Astrocyte (in vitro differentiated cells and primary cell): ENCODE data around the gene RAB8B. TPM values are rescaled to one million over a fixed set of nuclear protein-coding genes. Genes with fewer than 3 reads are reported as not detected.

Experiments used
- DNase-seq: peaks from one replicate; pipeline ENCODE4 v3.0.0-alpha.2; 2010; ENCODE audit warnings: low read depth
- FAIRE-seq: peaks from 2 replicates; lab custom pipeline; 2011; peaks lifted over from hg19 to GRCh38; lab: Jason Lieb, UNC
- H2AFZ ChIP-seq: 2 replicates; pipeline ENCODE4 v1.6.0; 2012; ENCODE audit warnings: low read depth, low read length, inconsistent platforms
- H3K27ac ChIP-seq: 2 replicates; pipeline ENCODE4 v1.5.1; 2011; ENCODE audit warnings: low read depth, low read length, inconsistent platforms
- H3K27me3 ChIP-seq: 2 replicates; pipeline ENCODE4 v1.6.0; 2011; ENCODE audit warnings: low read length, inconsistent platforms; ENCODE audit not compliant: insufficient read depth
- H3K36me3 ChIP-seq: 2 replicates; pipeline ENCODE4 v1.5.1; 2011; ENCODE audit warnings: low read length, inconsistent platforms; ENCODE audit not compliant: insufficient read depth
- H3K4me1 ChIP-seq: 2 replicates; pipeline ENCODE4 v1.5.1; 2011; ENCODE audit warnings: low read length, inconsistent platforms; ENCODE audit not compliant: insufficient read depth
- H3K4me2 ChIP-seq: 2 replicates; pipeline ENCODE4 v1.6.0; 2012; ENCODE audit warnings: low read length, inconsistent platforms
- H3K4me3 ChIP-seq: 2 replicates; pipeline ENCODE4 v1.5.1; 2011; ENCODE audit warnings: low read depth, mild to moderate bottlenecking, low read length, inconsistent platforms; ENCODE audit not compliant: insufficient read depth
- H3K79me2 ChIP-seq: 2 replicates; pipeline ENCODE4 v1.6.0; 2012; ENCODE audit warnings: mild to moderate bottlenecking, low read length, inconsistent platforms; ENCODE audit not compliant: insufficient read depth
- H3K9ac ChIP-seq: 2 replicates; pipeline ENCODE4 v1.6.0; 2012; ENCODE audit warnings: mild to moderate bottlenecking, low read length, inconsistent platforms
- H3K9me3 ChIP-seq: 2 replicates; pipeline ENCODE4 v1.5.1; 2012; ENCODE audit warnings: low read depth, mild to moderate bottlenecking, low read length, inconsistent platforms; ENCODE audit not compliant: insufficient read depth
- H4K20me1 ChIP-seq: 2 replicates; pipeline ENCODE4 v1.6.0; 2012; ENCODE audit warnings: low read length, inconsistent platforms; ENCODE audit not compliant: insufficient read depth
- H3K27ac Mint-ChIP-seq: one replicate; pipeline ENCODE4 v1.8.0; 2021; ENCODE audit warnings: mild to moderate bottlenecking, mixed read lengths; ENCODE audit not compliant: unreplicated experiment
- H3K27me3 Mint-ChIP-seq: one replicate; pipeline ENCODE4 v1.8.0; 2021; ENCODE audit warnings: low read depth, mixed read lengths; ENCODE audit not compliant: unreplicated experiment
- H3K36me3 Mint-ChIP-seq: one replicate; pipeline ENCODE4 v1.8.0; 2021; ENCODE audit warnings: low read depth, mixed read lengths; ENCODE audit not compliant: unreplicated experiment
- H3K4me1 Mint-ChIP-seq: one replicate; pipeline ENCODE4 v1.8.0; 2021; ENCODE audit warnings: low read depth, mixed read lengths; ENCODE audit not compliant: unreplicated experiment
- H3K4me3 Mint-ChIP-seq: one replicate; pipeline ENCODE4 v1.8.0; 2021; ENCODE audit warnings: mild to moderate bottlenecking, moderate library complexity, mixed read lengths; ENCODE audit not compliant: unreplicated experiment
- H3K9me3 Mint-ChIP-seq: one replicate; pipeline ENCODE4 v1.8.0; 2021; ENCODE audit warnings: mild to moderate bottlenecking, mixed read lengths; ENCODE audit not compliant: unreplicated experiment
- CTCF ChIP-seq: IDR thresholded peaks from 2 replicates; pipeline ENCODE4 v1.5.1; 2011; ENCODE audit warnings: low read depth, mild to moderate bottlenecking, inconsistent platforms, low read length, moderate library complexity; ENCODE audit not compliant: insufficient read depth
- EZH2 ChIP-seq: IDR thresholded peaks from 2 replicates; pipeline ENCODE4 v1.6.1; 2012; ENCODE audit warnings: mild to moderate bottlenecking, low read length, inconsistent platforms; ENCODE audit not compliant: insufficient read depth
- total RNA-seq: library from RNA; stranded (reverse); gene quantifications from 2 replicates; pipeline ENCODE4 v1.2.1, GENCODE V29; 2021

RAB8B gene
- total RNA-seq, 1 donor from 2014 or later: 49.3 TPM

GRCh38 chr15:63212050-63213004, 22.9 kb downstream of the RAB8B start:
- Histone ChIP-seq H3K4me1 (peaks cover 20% of the 10 kb centered on the region), H4K20me1 (peaks cover 3% of the 10 kb centered on the region), H3K79me2 (peaks cover 40% of the 10 kb centered on the region), H3K9me3 (no peaks in the 10 kb centered on the region), H3K4me2 (peak overlapping the region; percentile 46), H3K9ac (peak overlapping the region; percentile 32), H3K27me3 (no peaks in the 10 kb centered on the region), H3K27ac (peak overlapping the region; percentile 53), H2AFZ (no peak overlapping the region), H3K36me3 (no peaks in the 10 kb centered on the region), H3K4me3 (no peak overlapping the region)
- TF ChIP-seq EZH2 (no peak), CTCF (no peak)
- Mint-ChIP-seq H3K4me3 (no peak overlapping the region), H3K27me3 (no peaks in the 10 kb centered on the region), H3K9me3 (no peaks in the 10 kb centered on the region), H3K27ac (peak overlapping the region; percentile 78), H3K36me3 (peaks cover 3% of the 10 kb centered on the region), H3K4me1 (peaks cover 32% of the 10 kb centered on the region)
- FAIRE-seq (no peak), DNase-seq (peak; percentile 71)

GRCh38 chr15:63218100-63218808, 28.8 kb downstream of the RAB8B start:
- Mint-ChIP-seq H3K4me3 (no peak overlapping the region), H3K27ac (peak overlapping the region; percentile 3), H3K9me3 (no peaks in the 10 kb centered on the region), H3K36me3 (no peaks in the 10 kb centered on the region), H3K27me3 (no peaks in the 10 kb centered on the region), H3K4me1 (peaks cover 23% of the 10 kb centered on the region)
- H3K79me2 ChIP-seq: peaks cover 29% of the 10 kb centered on the region
- H2AFZ ChIP-seq: no peak overlapping the region
- H3K27me3 ChIP-seq: no peaks in the 10 kb centered on the region
- FAIRE-seq (peak; percentile 39), DNase-seq (peak; percentile 89)
- peak overlapping the region; percentile 46 for H3K27ac ChIP-seq
- H3K9ac ChIP-seq: peak overlapping the region; percentile 17
- peaks cover 14% of the 10 kb centered on the region for H3K4me1 ChIP-seq
- H3K9me3 ChIP-seq: no peaks in the 10 kb centered on the region
- H3K4me3 ChIP-seq: no peak overlapping the region
- no peaks in the 10 kb centered on the region for H4K20me1 ChIP-seq
- peak overlapping the region; percentile 58 for H3K4me2 ChIP-seq
- no peaks in the 10 kb centered on the region for H3K36me3 ChIP-seq
- TF ChIP-seq CTCF (no peak), EZH2 (no peak)
